Erythroblast (primary cell): ENCODE measurements around the gene CDC14B.

ENCODE experiments used
- GATA1 ChIP-seq: IDR thresholded peaks from 2 replicates; pipeline ENCODE4 v1.6.1; 2011; ENCODE audit warnings: low read depth, mild to moderate bottlenecking, control low read depth, low read length, moderate library complexity
- POLR2A ChIP-seq: IDR thresholded peaks from 2 replicates; pipeline ENCODE4 v1.6.1; 2011; ENCODE audit warnings: mild to moderate bottlenecking, low read length

- TF ChIP-seq POLR2A (no peak), GATA1 (no peak)
These were observed 120.4 kb downstream of the CDC14B start for GRCh38 chr9:96499257-96499656.
